GM11168 (cell line): ENCODE measurements around the gene TNXB.
"Not testable (repeated sequence)": the region's sequence is repeated elsewhere in the genome, so short reads cannot be mapped to it uniquely, and the experiment has no call there.

Experiments
- in situ Hi-C: fragments of 300-500 bp; cut with MboI; formaldehyde crosslinking; loops from one replicate; pipeline ENCODE4 v1.12.0; 2022; ENCODE audit warnings: low sequenced_read_pairs; ENCODE audit not compliant: unreplicated experiment

The TNXB gene

GRCh38 chr6:32012941-32013617, 96.1 kb downstream of the TNXB start:
- in situ Hi-C loops: not testable (repeated sequence)

- in situ Hi-C loops: not testable (repeated sequence)
Measured at GRCh38 chr6:32010856-32011530, 98.1 kb downstream of the TNXB start.

- in situ Hi-C loops: loop anchor here (5.0 kb wide), 1 partner anchor 33 kb away; no protein-coding TSS in a partner anchor
Measured at GRCh38 chr6:32009537-32009936, 99.6 kb downstream of the TNXB start.

- in situ Hi-C loops: loop anchor here (5.0 kb wide), 1 partner anchor 34 kb away; no protein-coding TSS in a partner anchor
Measured at GRCh38 chr6:32008616-32009015, 100.5 kb downstream of the TNXB start.

GRCh38 chr6:32008037-32008436, 101.1 kb downstream of the TNXB start:
- in situ Hi-C loops: loop anchor here (5.0 kb wide), 1 partner anchor 34 kb away; no protein-coding TSS in a partner anchor

- in situ Hi-C loops: loop anchor here (5.0 kb wide), 1 partner anchor 35 kb away; no protein-coding TSS in a partner anchor
Measured at GRCh38 chr6:32007086-32007485, 102.1 kb downstream of the TNXB start.

- in situ Hi-C loops: loop anchor here (5.0 kb wide), 1 partner anchor 36 kb away; no protein-coding TSS in a partner anchor
Measured at GRCh38 chr6:32005991-32006529, 103.1 kb downstream of the TNXB start.

- in situ Hi-C loops: loop anchor here (5.0 kb wide), 1 partner anchor 37 kb away; no protein-coding TSS in a partner anchor
Measured at GRCh38 chr6:32005538-32005880, 103.6 kb downstream of the TNXB start.

GRCh38 chr6:32004864-32005537, 104.1 kb downstream of the TNXB start:
- in situ Hi-C loops: loop anchor here (5.0 kb wide), 1 partner anchor 37 kb away; no protein-coding TSS in a partner anchor

- in situ Hi-C loops: not testable (repeated sequence)
Measured at GRCh38 chr6:32004393-32004792, 104.7 kb downstream of the TNXB start.

- in situ Hi-C loops: not testable (repeated sequence)
Measured at GRCh38 chr6:32003301-32003700, 105.8 kb downstream of the TNXB start.

GRCh38 chr6:32002546-32003268, 106.4 kb downstream of the TNXB start:
- in situ Hi-C loops: not testable (repeated sequence)

- in situ Hi-C loops: not testable (repeated sequence)
Measured at GRCh38 chr6:31996385-31996784, 112.8 kb downstream of the TNXB start.

GRCh38 chr6:31994421-31994820, 114.7 kb downstream of the TNXB start:
- in situ Hi-C loops: not testable (repeated sequence)
